ENCODE data around the gene PALLD.

PALLD gene

GRCh38 chr4:168524897-168525296 lies 28.0 kb downstream of the PALLD start:
- no peak for DNase-seq (ENCODE audit: low read depth in 3 of 3)

GRCh38 chr4:168527560-168527959 lies 30.7 kb downstream of the PALLD start:
- DNase-seq (ENCODE audit: low read depth in 3 of 3), result no peak

- no peak for DNase-seq (ENCODE audit: low read depth in 3 of 3)
Measured at GRCh38 chr4:168528131-168528949, 31.5 kb downstream of the PALLD start.

DNA sequence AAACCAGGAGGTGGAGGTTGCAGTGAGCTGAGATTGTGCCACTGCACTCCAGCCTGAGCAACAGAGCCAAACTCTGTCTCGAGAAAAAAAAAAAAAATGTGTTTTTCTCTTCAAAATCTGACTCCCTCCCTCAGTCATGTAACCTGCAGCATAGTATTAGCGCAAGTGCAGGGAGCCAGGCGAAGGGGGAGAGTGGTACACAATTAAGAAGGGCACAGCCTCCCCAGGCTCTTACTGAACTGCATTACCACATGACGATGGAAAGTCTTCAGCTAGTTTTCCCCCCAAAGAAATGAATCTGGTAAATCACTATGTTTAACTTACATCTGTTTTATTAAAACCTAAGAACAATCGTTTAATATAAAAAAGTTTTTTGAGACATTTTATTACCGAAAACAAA lies 32.4 kb downstream of the PALLD start:
- no peak for DNase-seq (ENCODE audit: low read depth in 3 of 3)

DNA sequence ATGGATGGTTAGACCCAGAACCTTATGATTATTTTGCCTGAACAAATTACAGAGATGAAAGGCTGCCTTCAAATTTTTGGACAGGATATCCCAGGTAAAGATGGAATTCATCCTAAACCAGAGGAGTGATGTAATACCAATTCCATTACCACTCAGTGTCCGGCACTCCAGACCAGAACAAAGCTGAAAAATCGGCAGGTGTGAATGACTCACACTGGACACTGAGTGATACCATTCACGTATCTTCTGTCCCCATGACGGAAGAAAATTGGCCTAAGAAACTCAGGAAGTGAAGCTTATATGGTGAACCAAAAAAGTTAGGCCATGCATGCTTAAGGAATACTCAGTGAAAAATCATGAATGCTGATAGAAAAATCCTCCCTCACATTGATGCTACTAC lies 34.5 kb downstream of the PALLD start:
- no peak for DNase-seq (ENCODE audit: low read depth in 3 of 3)

- DNase-seq (ENCODE audit: low read depth in 3 of 3), result no peak
Measured at GRCh38 chr4:168534535-168534934, 37.7 kb downstream of the PALLD start.

- no peak for DNase-seq (ENCODE audit: low read depth in 3 of 3)
Measured at GRCh38 chr4:168535689-168536088, 38.8 kb downstream of the PALLD start.

DNA sequence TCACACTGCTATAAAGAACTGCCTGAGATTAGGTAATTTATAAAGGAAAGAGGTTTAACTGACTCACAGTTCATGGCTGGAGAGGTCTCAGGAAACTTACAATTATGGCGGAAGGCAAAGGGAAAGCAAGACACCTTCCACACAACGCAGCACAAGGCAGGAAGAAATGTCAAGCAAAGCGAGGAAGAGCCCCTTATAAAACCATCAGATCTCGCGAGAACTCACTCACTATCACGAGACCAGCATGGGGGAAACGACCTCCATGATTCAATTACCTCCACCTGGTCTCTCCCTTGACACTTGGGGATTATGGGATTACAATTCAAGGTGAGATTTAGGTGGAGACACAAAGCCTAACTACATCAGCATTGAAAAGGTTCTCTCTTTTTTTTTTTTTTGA lies 39.6 kb downstream of the PALLD start:
- no peak for DNase-seq (ENCODE audit: low read depth in 3 of 3)

DNA sequence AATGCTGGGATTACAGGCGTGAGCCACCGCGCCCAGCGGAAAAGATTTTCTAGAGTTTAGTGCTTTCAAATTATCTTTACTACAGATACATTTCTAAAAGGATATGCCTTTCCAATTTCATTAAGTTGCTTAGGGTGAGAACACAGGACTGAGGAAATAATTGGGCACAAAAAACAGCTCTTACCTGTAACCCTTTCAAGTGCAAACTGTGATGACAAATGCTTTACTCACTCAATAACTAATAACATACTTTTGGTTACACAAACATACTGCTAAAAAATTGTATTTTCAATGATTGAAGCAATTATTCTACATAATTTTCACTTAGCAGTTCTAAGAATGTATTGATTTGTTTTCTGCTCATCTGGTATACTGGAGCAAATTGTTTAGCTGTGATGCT lies 40.2 kb downstream of the PALLD start:
- no peak for DNase-seq (ENCODE audit: low read depth in 3 of 3)

DNA sequence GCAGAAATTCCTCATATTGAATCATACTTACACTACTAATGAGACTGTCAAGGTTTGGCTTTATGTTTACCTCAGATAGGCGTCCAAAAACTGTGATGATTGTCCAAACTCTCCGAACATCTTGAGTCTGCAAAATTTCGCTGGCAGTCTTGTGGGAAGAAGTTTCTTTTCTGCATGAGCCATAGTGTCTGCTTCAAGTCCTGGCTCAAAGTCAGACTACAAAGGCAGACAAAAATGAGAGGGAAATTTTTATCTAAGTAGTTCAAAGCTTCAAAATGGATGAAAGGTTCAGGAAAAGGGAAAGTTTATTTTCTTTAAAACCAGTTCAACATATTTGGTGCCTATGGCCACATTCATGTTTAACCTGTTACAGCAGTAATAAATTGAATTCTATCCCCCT lies 40.7 kb downstream of the PALLD start:
- no peak for DNase-seq (ENCODE audit: low read depth in 3 of 3)

- DNase-seq (ENCODE audit: low read depth in 3 of 3), result no peak
Measured at GRCh38 chr4:168538632-168539031, 41.8 kb downstream of the PALLD start.

DNA sequence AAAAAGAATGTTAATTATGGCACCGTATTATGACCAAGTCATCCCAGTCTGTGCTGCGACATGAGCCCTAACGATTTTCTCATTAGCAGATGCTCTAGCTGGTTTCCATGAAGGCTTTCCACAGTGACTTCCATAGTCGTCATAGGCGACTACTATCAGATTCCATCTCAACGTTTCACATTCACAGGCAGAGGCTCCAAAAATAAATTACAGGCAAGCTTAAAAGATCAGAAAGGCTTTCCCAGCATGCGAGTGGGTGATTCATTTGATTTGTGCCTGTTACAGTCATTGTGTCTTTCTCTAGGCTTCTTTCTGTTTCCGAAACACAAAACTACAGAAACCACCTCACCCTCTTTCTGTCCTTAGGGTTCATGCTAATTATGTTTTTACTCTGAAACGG lies 43.2 kb downstream of the PALLD start:
- no peak for DNase-seq (ENCODE audit: low read depth in 3 of 3)

GRCh38 chr4:168540503-168541265 lies 43.8 kb downstream of the PALLD start:
- no peak for DNase-seq (ENCODE audit: low read depth in 3 of 3)

DNA sequence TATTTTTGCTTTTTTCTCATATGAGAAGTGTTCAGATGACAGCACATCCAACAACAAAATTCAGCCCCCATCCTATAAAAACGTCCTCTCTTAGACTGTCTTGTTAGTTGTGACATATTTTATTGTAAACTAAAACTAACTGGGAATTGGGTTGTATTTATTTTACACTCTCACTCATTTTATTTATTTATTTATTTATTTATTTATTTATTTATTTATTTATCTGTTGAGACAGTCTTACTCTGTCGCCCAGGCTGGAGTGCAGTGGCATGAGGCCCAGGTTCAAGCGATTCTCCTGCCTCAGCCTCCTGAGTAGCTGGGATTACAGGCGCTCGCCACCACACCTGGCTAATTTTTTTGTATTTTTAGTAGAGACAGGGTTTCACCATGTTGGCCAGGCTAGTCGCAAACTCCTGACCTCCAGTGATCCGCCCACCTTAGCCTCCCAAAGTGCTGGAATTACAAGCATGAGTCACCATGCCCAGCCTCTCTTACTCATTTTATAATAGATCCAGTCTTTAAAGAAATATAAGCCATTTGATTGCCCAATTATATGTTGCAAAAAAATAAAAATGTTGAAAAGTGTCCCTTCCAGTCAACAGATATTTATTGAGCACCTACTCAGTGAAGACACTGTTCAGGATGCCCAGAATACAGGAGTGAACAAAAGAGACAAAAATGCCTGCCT lies 44.6 kb downstream of the PALLD start:
- DNase-seq (ENCODE audit: low read depth in 3 of 3), result no peak

DNA sequence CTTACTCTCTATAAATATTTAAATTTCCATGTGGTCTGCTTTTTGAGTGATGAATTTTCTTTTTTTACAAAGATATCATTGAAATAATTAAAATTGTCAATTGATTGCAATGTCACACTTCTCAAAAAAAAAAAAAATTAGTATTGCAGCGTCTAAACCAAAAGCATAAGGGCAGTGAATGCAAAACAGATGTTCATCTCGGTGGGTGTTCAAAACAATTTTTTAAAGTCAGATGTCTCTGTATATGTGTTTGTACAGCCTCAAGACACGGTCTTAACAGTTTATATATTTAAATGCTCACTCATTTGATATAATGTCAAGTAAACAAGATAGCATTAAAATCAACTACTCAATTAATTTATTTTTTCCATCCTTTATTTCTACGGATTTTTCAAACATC lies 52.3 kb downstream of the PALLD start:
- DNase-seq (ENCODE audit: low read depth in 3 of 3), result no peak

GRCh38 chr4:168550064-168550766 lies 53.4 kb downstream of the PALLD start:
- no peak for DNase-seq (ENCODE audit: low read depth in 3 of 3)

- DNase-seq (ENCODE audit: low read depth in 3 of 3), result no peak
Measured at GRCh38 chr4:168551211-168551610, 54.4 kb downstream of the PALLD start.

DNA sequence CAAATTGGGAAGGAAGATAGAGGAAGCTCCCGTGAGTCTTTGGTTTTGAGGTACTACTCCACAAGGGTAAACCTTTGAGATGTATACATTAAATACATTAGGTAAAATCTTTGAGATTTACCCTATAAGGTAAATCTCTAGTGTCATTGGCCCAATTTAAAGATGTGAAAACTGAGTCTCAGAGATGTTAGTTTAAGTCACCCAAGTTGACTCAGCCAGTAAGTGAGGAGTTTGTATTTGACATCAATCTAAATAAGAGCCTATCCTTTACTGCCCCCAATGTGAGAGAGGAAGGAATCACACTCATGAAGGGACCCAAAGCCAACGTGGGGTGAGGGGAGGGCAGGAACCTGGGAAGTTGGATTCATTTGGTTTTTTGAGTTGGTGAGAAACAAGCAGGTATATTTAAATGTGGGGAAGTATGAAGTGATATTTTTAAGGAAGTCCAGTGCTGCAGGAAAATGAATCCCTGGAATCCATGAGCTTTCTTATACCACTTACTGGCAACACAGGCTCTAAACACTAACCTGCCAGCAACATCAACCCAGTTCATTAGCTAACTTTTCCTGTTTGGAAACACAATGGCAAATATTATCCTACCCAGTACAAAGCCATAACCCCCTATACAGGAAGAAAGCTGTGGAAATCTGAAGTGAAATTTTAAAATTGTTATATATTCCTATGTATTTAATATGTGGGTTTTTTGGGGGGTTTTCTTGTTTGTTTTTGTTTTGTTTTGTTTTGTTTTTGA lies 55.3 kb downstream of the PALLD start:
- DNase-seq (ENCODE audit: low read depth in 3 of 3), result no peak

DNA sequence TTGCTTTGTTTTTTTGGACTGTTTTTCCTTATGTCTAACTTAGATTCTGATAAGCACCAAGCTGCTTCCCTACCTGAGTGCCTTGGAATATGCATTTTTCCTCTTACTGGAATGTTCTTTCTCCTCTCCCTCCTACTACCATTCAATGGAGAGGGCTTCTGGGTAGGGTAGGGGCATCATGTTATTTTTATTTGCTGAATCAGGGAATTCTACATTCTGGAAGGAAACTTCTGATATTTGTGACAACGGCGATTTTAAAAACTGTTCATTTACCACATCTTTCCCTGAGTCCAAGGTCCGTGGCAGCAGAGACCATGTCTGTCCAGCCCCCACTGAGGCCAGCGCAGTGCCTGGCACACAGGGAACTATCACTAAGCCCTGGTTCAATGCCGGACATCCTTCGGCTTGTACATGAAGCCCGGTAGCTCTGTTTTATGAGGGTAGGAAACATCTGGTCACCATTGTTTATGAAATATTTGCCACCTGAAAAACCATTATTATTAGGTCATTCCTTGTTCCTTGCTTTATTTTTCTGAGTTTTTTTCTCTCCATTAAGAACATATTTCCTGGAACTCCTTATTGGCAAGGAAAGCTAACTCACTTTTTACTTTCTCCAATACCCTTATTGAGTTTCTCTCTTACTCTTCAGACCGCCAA lies 57.0 kb downstream of the PALLD start:
- no peak for DNase-seq (ENCODE audit: low read depth in 3 of 3)

GRCh38 chr4:168555437-168555836 lies 58.6 kb downstream of the PALLD start:
- no peak for DNase-seq (ENCODE audit: low read depth in 3 of 3)

GRCh38 chr4:168557658-168558057 lies 60.8 kb downstream of the PALLD start:
- no peak for DNase-seq (ENCODE audit: low read depth in 3 of 3)

Measured in stimulated activated CD4-positive, alpha-beta T cell treated with anti-CD3 and anti-CD28 coated beads, TNF-alpha, amount 100 ng/mL, for 24 hours (primary cell).